Kidney (tissue), 14 donors: ENCODE results near the gene FMO3. TPM values are rescaled to one million over a fixed set of nuclear protein-coding genes. Genes with fewer than 3 reads are reported as not detected.
A peak's percentile ranks its signal among the peaks of the same experiment; 100 is the strongest.

ENCODE experiments used
- DNase-seq, 5 donors: peaks; one replicate each; pipeline ENCODE4 v3.0.0-alpha.2; 2013 to 2020
- FAIRE-seq: peaks from 2 replicates; lab custom pipeline; 2012; peaks lifted over from hg19 to GRCh38; lab: Jason Lieb, UNC
- H3K27ac ChIP-seq, 2 donors: one replicate each; pipeline ENCODE4 v1.7.0; 2013; ENCODE audit warnings: low read depth in 2 of 2, low read length in 2 of 2, inconsistent platforms in 1 of 2
- H3K27me3 ChIP-seq: one replicate; pipeline ENCODE4 v1.7.1; 2013; ENCODE audit warnings: low read length, inconsistent platforms; ENCODE audit not compliant: control insufficient read depth, insufficient read depth
- H3K36me3 ChIP-seq, 3 donors: one replicate each; pipeline versions ENCODE4 v1.7.0 to v1.7.1; 2013; ENCODE audit warnings: low read length in 3 of 3, control low read depth in 1 of 3, inconsistent platforms in 1 of 3; ENCODE audit not compliant: insufficient read depth in 3 of 3, control insufficient read depth in 2 of 3
- H3K4me1 ChIP-seq, 3 donors: one replicate each; pipeline versions ENCODE4 v1.7.0 to v1.7.1; 2013; ENCODE audit warnings: low read length in 3 of 3, inconsistent platforms in 1 of 3, low read depth in 1 of 3; ENCODE audit not compliant: control insufficient read depth in 2 of 3, insufficient read depth in 2 of 3
- H3K4me3 ChIP-seq, 3 donors: one replicate each; pipeline versions ENCODE4 v1.7.0 to v1.8.1; 2013; ENCODE audit warnings: low read length in 3 of 3, control low read depth in 1 of 3, inconsistent platforms in 1 of 3
- H3K9ac ChIP-seq, 3 donors: one replicate each; pipeline versions ENCODE4 v1.7.0 to v1.7.1; 2013; ENCODE audit warnings: low read length in 3 of 3, control low read depth in 1 of 3, inconsistent platforms in 1 of 3
- H3K9me3 ChIP-seq, 3 donors: one replicate each; pipeline versions ENCODE4 v1.7.0 to v1.7.1; 2013; ENCODE audit warnings: low read length in 3 of 3, control low read depth in 1 of 3, inconsistent platforms in 1 of 3; ENCODE audit not compliant: control insufficient read depth in 2 of 3, insufficient read depth in 1 of 3
- CTCF ChIP-seq: IDR thresholded peaks from 3 replicates; pipeline ENCODE4 v1.5.1; 2012; ENCODE audit warnings: mild to moderate bottlenecking, moderate library complexity, borderline replicate concordance; ENCODE audit not compliant: insufficient read depth; ENCODE audit errors: extremely low read depth
- intact Hi-C: fragments of 100-400 bp; cut with DNase I; formaldehyde crosslinking; loops from one replicate; pipeline ENCODE4 v1.11.1; 2022
- polyA plus RNA-seq: library from polyadenylated mRNA; stranded (reverse); fragments of 350-450 nt; fragmentation: Illumina TruSeq; extraction: RNeasy Lipid Tissue Mini Kit (QIAGEN cat#74804); gene quantifications from one replicate; pipeline ENCODE4 v1.2.3, GENCODE V29; 2014; ENCODE audit warnings: low read depth, low replicate concordance; ENCODE audit not compliant: insufficient read depth
- total RNA-seq: library from RNA; stranded (reverse); fragmentation: NEBNext Ultra II Directional; extraction: Animal tissue kit (Norgen Biotek cat#: 25700); gene quantifications from one replicate; pipeline ENCODE4 v1.2.1, GENCODE V29; 2021
- donor health status: control.
- donor health status: control.
- donor health status: control.
- donor health status: control.
- donor health status: control.
- donor health status: DM: yes; HTN: yes; CAD: no.
- donor health status: Normal renal cell carcinoma (clear cell type).

FMO3 gene
- total and polyA plus RNA-seq, 2 donors from 2014 or later, result 7.7 to 19.3 TPM

GRCh38 chr1:171158551-171158950 is 67.8 kb downstream of the FMO3 start:
- Histone ChIP-seq H3K4me1 (peaks cover 5 to 12% (median 12%) of the 10 kb centered on the region in 3 donors), H3K9me3 (no peaks in the 10 kb centered on the region), H3K27me3 (no peaks in the 10 kb centered on the region), H3K9ac (no peak overlapping the region), H3K36me3 (no peaks in the 10 kb centered on the region), H3K4me3 (no peak overlapping the region), H3K27ac (peak overlapping the region; percentile 40 to 89)
- no peak for FAIRE-seq
- intact Hi-C loops, result no loop called here
- no peak for TF ChIP-seq CTCF
- peak in 1 of 5 donors; percentile 26 for DNase-seq

GRCh38 chr1:171159148-171159547 is 68.4 kb downstream of the FMO3 start:
- no peak for TF ChIP-seq CTCF
- no peaks in the 10 kb centered on the region for H3K36me3 ChIP-seq
- peak overlapping the region; percentile 86 to 89 for H3K27ac ChIP-seq
- H3K27me3 ChIP-seq, result no peaks in the 10 kb centered on the region
- no peaks in the 10 kb centered on the region for H3K9me3 ChIP-seq
- peaks cover 5 to 12% (median 12%) of the 10 kb centered on the region in 3 donors for H3K4me1 ChIP-seq
- no peak overlapping the region for H3K9ac ChIP-seq
- no peak overlapping the region for H3K4me3 ChIP-seq
- DNase-seq (no peak), FAIRE-seq (no peak)
- intact Hi-C loops, result no loop called here

GRCh38 chr1:171160211-171160610 is 69.5 kb downstream of the FMO3 start:
- Histone ChIP-seq H3K36me3 (no peaks in the 10 kb centered on the region), H3K4me3 (peak overlapping the region in 1 of 3 donors; percentile 8), H3K4me1 (peaks cover 5 to 12% (median 12%) of the 10 kb centered on the region in 3 donors), H3K27me3 (no peaks in the 10 kb centered on the region), H3K27ac (peak overlapping the region; percentile 86 to 89), H3K9ac (peak overlapping the region in 1 of 3 donors; percentile 17), H3K9me3 (no peaks in the 10 kb centered on the region)
- TF ChIP-seq CTCF, result no peak
- intact Hi-C loops, result no loop called here
- DNase-seq (peak in 2 of 5 donors; percentile 51 to 69), FAIRE-seq (no peak)
